ENCODE data around the gene KIAA1614.

The KIAA1614 gene

GRCh38 chr1:180947901-180948640, 35.4 kb downstream of the KIAA1614 start:
- no peaks in the 10 kb centered on the region for H3K27me3 ChIP-seq (ENCODE audit: insufficient read depth, poor library complexity, severe bottlenecking)
- H3K4me3 ChIP-seq (replicated peaks; ENCODE audit: insufficient read depth, low read length): no peak overlapping the region
- DNase-seq (ENCODE audit: low read depth in 1 of 2, low spot score in 1 of 2): no peak
- H3K27ac ChIP-seq (replicated peaks): no peak overlapping the region
- no peak for TF ChIP-seq CTCF (IDR thresholded peaks at IDR 0.05; ENCODE audit: insufficient read depth, low read length)
- no peak for TF ChIP-seq SPI1 (IDR thresholded peaks at IDR 0.05; ENCODE audit: borderline replicate concordance, low read depth)
- TF ChIP-seq REST (IDR thresholded peaks at IDR 0.05; ENCODE audit: insufficient replicate concordance, low read depth): no peak

GRCh38 chr1:180948641-180949615, 36.2 kb downstream of the KIAA1614 start:
- TF ChIP-seq REST (IDR thresholded peaks at IDR 0.05; ENCODE audit: insufficient replicate concordance, low read depth): no peak
- no peak for TF ChIP-seq POLR2AphosphoS5 (IDR thresholded peaks at IDR 0.05; ENCODE audit: low read depth)
- TF ChIP-seq SPI1 (IDR thresholded peaks at IDR 0.05; ENCODE audit: borderline replicate concordance, low read depth): no peak
- no peak for TF ChIP-seq GABPA (IDR thresholded peaks at IDR 0.05; ENCODE audit: low read depth)
- no peak for TF ChIP-seq CTCF (IDR thresholded peaks at IDR 0.05; ENCODE audit: insufficient read depth, low read length)
- no peak overlapping the region for H3K27ac ChIP-seq (replicated peaks)
- DNase-seq (ENCODE audit: low read depth in 1 of 2, low spot score in 1 of 2): no peak

GRCh38 chr1:180949616-180950000, 36.9 kb downstream of the KIAA1614 start:
- no peak for DNase-seq (ENCODE audit: low read depth in 1 of 2, low spot score in 1 of 2)
- no peak overlapping the region for H3K4me3 ChIP-seq (replicated peaks; ENCODE audit: insufficient read depth, low read length)
- TF ChIP-seq REST (IDR thresholded peaks at IDR 0.05; ENCODE audit: insufficient replicate concordance, low read depth) (no peak), CTCF (IDR thresholded peaks at IDR 0.05; ENCODE audit: insufficient read depth, low read length) (no peak), SPI1 (IDR thresholded peaks at IDR 0.05; ENCODE audit: borderline replicate concordance, low read depth) (no peak)
- no peak overlapping the region for H3K27ac ChIP-seq (replicated peaks)
- no peaks in the 10 kb centered on the region for H3K27me3 ChIP-seq (ENCODE audit: insufficient read depth, poor library complexity, severe bottlenecking)

More at GRCh38 chr1:180948641-180949615, 36.2 kb downstream of the KIAA1614 start:
- H3K27me3 ChIP-seq (ENCODE audit: insufficient read depth, poor library complexity, severe bottlenecking): no peaks in the 10 kb centered on the region
- no peak overlapping the region for H3K4me3 ChIP-seq (replicated peaks; ENCODE audit: insufficient read depth, low read length)

All from HL-60 (cell line).